OCI-LY1 (cell line): ENCODE results near the gene BACE2.

Source experiments
- H2AFZ ChIP-seq: fragments of 200-600 bp; sonication (generic), shearing (Covaris generic); 2 replicates; pipeline ENCODE4 v1.6.0; 2014; ENCODE audit warnings: antibody characterized with exemption, mild to moderate bottlenecking, low read length
- H3F3A ChIP-seq: fragments of 200-600 bp; sonication (generic), shearing (Covaris generic); 2 replicates; pipeline ENCODE4 v1.6.0; 2014; ENCODE audit warnings: mild to moderate bottlenecking, antibody characterized with exemption, low read length, moderate library complexity; ENCODE audit not compliant: insufficient read depth
- H3K27ac ChIP-seq: fragments of 200-600 bp; sonication (generic); 2 replicates; pipeline ENCODE4 v1.5.1; 2014; ENCODE audit warnings: low read length, mixed run types, mild to moderate bottlenecking, low read depth; ENCODE audit not compliant: poor library complexity, severe bottlenecking
- H3K27me3 ChIP-seq: fragments of 200-600 bp; sonication (generic); 2 replicates; pipeline ENCODE4 v1.6.0; 2014; ENCODE audit warnings: antibody characterized with exemption, mild to moderate bottlenecking, low read length, moderate library complexity; ENCODE audit not compliant: insufficient read depth
- H3K36me3 ChIP-seq: fragments of 200-600 bp; sonication (generic); 2 replicates; pipeline ENCODE4 v1.6.1; 2014; ENCODE audit warnings: mild to moderate bottlenecking, antibody characterized with exemption, low read length, moderate library complexity, mixed read lengths; ENCODE audit not compliant: insufficient read depth
- H3K4me1 ChIP-seq: fragments of 200-600 bp; sonication (generic); 2 replicates; pipeline ENCODE4 v1.5.1; 2014; ENCODE audit warnings: mild to moderate bottlenecking, low read length, moderate library complexity; ENCODE audit not compliant: insufficient read depth, severe bottlenecking
- H3K4me2 ChIP-seq: fragments of 200-600 bp; sonication (generic), shearing (Covaris generic); 2 replicates; pipeline ENCODE4 v1.6.1; 2014; ENCODE audit warnings: low read length
- H3K4me3 ChIP-seq: fragments of 200-600 bp; sonication (generic); 2 replicates; pipeline ENCODE4 v1.5.1; 2014; ENCODE audit warnings: low read length, low read depth, mild to moderate bottlenecking, mixed read lengths; ENCODE audit not compliant: poor library complexity, severe bottlenecking
- H3K79me2 ChIP-seq: fragments of 200-600 bp; shearing (Covaris generic); 2 replicates; pipeline ENCODE4 v1.6.1; 2016; ENCODE audit warnings: mixed run types, low read length, mixed read lengths; ENCODE audit not compliant: insufficient read depth
- H3K9ac ChIP-seq: fragments of 200-600 bp; sonication (generic), shearing (Covaris generic); 2 replicates; pipeline ENCODE4 v1.6.1; 2014; ENCODE audit warnings: mild to moderate bottlenecking, low read length, mixed read lengths
- H3K9me2 ChIP-seq: fragments of 200-600 bp; sonication (generic), shearing (Covaris generic); 2 replicates; pipeline ENCODE4 v1.6.1; 2014; ENCODE audit warnings: low read depth, mild to moderate bottlenecking, low read length, mixed read lengths
- H3K9me3 ChIP-seq: fragments of 200-600 bp; shearing (Covaris generic); 2 replicates; pipeline ENCODE4 v1.6.1; 2014; ENCODE audit warnings: low read length, mixed read lengths
- H4K20me1 ChIP-seq: fragments of 200-600 bp; sonication (generic), shearing (Covaris generic); 2 replicates; pipeline ENCODE4 v1.6.0; 2016; ENCODE audit warnings: mild to moderate bottlenecking, low read length; ENCODE audit not compliant: insufficient read depth
- EZH2 ChIP-seq: fragments of 200-600 bp; sonication (generic), shearing (Covaris generic); IDR thresholded peaks from 2 replicates; pipeline ENCODE4 v1.8.0; 2017; ENCODE audit warnings: borderline replicate concordance, mixed run types, mild to moderate bottlenecking, antibody characterized with exemption, low read length, moderate library complexity, mixed read lengths
- TF ChIP-seq, protein P1 (sequence below): fragments of 200-600 bp; sonication (generic), shearing (Covaris generic); IDR thresholded peaks from 2 replicates; pipeline ENCODE4 v1.5.1; 2017; ENCODE audit warnings: mild to moderate bottlenecking, antibody characterized with exemption, low read length, moderate library complexity, mixed read lengths

Gene BACE2

DNA sequence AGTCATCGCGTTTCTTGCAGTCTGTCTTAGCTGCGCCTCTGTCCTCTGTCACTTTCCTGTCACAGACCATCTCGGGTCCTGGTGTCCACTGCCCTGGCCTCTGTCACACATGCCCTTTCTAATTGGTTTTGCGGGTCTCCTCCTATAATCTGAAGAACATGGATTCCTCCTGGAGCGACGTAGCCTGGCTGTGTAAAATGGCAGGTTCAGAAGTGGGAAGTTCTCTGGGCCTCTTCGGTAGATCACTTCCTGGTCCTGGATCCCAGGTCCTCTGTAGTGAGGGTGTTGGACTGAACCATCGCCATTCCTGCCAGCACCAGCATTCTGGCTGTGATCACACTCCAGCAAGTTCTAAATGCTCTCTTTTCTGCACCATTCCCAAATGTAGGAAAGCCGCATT is 149.5 kb downstream of the BACE2 start:
- Histone ChIP-seq H3K4me1 (peaks cover 34% of the 10 kb centered on the region), H3K27me3 (no peaks in the 10 kb centered on the region), H3K4me2 (no peak overlapping the region), H2AFZ (no peak overlapping the region), H3K9me2 (no peaks in the 10 kb centered on the region), H3F3A (no peaks in the 10 kb centered on the region), H3K36me3 (no peaks in the 10 kb centered on the region), H3K27ac (no peak overlapping the region), H3K79me2 (no peaks in the 10 kb centered on the region), H4K20me1 (no peaks in the 10 kb centered on the region), H3K4me3 (no peak overlapping the region), H3K9me3 (no peaks in the 10 kb centered on the region), H3K9ac (no peak overlapping the region)
- TF ChIP-seq, protein P1, sequence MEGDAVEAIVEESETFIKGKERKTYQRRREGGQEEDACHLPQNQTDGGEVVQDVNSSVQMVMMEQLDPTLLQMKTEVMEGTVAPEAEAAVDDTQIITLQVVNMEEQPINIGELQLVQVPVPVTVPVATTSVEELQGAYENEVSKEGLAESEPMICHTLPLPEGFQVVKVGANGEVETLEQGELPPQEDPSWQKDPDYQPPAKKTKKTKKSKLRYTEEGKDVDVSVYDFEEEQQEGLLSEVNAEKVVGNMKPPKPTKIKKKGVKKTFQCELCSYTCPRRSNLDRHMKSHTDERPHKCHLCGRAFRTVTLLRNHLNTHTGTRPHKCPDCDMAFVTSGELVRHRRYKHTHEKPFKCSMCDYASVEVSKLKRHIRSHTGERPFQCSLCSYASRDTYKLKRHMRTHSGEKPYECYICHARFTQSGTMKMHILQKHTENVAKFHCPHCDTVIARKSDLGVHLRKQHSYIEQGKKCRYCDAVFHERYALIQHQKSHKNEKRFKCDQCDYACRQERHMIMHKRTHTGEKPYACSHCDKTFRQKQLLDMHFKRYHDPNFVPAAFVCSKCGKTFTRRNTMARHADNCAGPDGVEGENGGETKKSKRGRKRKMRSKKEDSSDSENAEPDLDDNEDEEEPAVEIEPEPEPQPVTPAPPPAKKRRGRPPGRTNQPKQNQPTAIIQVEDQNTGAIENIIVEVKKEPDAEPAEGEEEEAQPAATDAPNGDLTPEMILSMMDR: no peak
- no peak for TF ChIP-seq EZH2

DNA sequence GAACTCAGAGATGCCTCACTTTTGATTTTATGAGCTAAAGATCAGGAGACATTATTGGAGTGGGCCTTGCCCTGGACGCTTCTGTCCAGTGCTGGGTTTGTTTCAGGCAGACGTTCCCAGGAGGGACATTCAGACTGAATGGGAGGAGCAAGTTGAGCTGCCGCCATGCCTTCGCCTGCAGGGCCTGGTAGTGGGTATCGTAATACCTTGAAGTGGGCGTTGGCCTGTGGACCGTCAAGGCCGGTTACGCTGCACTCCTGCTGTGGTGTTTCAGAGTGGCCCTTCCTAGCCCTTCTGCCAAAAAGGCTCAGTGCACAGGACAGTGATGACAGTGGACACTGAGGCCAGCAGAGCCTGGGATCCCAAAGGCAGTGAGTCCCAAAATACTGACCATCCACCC is 150.3 kb downstream of the BACE2 start:
- peaks cover 42% of the 10 kb centered on the region for H3K4me1 ChIP-seq
- no peaks in the 10 kb centered on the region for H3K27me3 ChIP-seq
- H3K79me2 ChIP-seq: no peaks in the 10 kb centered on the region
- TF ChIP-seq, protein P1: no peak
- TF ChIP-seq EZH2: no peak
- H3K27ac ChIP-seq: no peak overlapping the region
- no peaks in the 10 kb centered on the region for H4K20me1 ChIP-seq
- H3K9me3 ChIP-seq: no peaks in the 10 kb centered on the region
- H3K4me2 ChIP-seq: no peak overlapping the region
- no peaks in the 10 kb centered on the region for H3F3A ChIP-seq
- no peak overlapping the region for H3K4me3 ChIP-seq
- H3K36me3 ChIP-seq: no peaks in the 10 kb centered on the region
- no peaks in the 10 kb centered on the region for H3K9me2 ChIP-seq
- H2AFZ ChIP-seq: no peak overlapping the region
- H3K9ac ChIP-seq: no peak overlapping the region

- H3K9me3 ChIP-seq: no peaks in the 10 kb centered on the region
- no peaks in the 10 kb centered on the region for H3K79me2 ChIP-seq
- H3K36me3 ChIP-seq: no peaks in the 10 kb centered on the region
- no peaks in the 10 kb centered on the region for H4K20me1 ChIP-seq
- no peak overlapping the region for H3K4me2 ChIP-seq
- H3K4me3 ChIP-seq: no peak overlapping the region
- no peaks in the 10 kb centered on the region for H3F3A ChIP-seq
- H3K27me3 ChIP-seq: no peaks in the 10 kb centered on the region
- H2AFZ ChIP-seq: no peak overlapping the region
- peaks cover 52% of the 10 kb centered on the region for H3K4me1 ChIP-seq
- TF ChIP-seq, protein P1: no peak
- TF ChIP-seq EZH2: no peak
- H3K27ac ChIP-seq: peak overlapping the region; percentile 100
- 0 out of 2 replicates have a peak overlapping the region, but pooled peaks have one; percentile 14 for H3K9ac ChIP-seq
- H3K9me2 ChIP-seq: no peaks in the 10 kb centered on the region
Measured at GRCh38 chr21:41319273-41319672, 151.3 kb downstream of the BACE2 start.
